Upper lobe of left lung (tissue), 4 donors: ENCODE measurements around the gene RASAL1.

Experiments used
- POLR2A ChIP-seq, 4 donors: fragments of 450-650 bp; IDR thresholded peaks; one replicate each; pipeline ENCODE4 v1.5.1; 2016 to 2017; ENCODE audit warnings: antibody characterized with exemption in 4 of 4, mild to moderate bottlenecking in 2 of 4
- TF ChIP-seq, protein P1 (sequence below), 6 experiments: fragments of 450-650 bp in 4 of 6; fragments of 200-600 bp in 2 of 6; sonication (generic) in 2 of 6; IDR thresholded peaks; one replicate each; pipeline ENCODE4 v1.5.1; 2016 to 2019; ENCODE audit warnings: antibody characterized with exemption in 6 of 6

DNA sequence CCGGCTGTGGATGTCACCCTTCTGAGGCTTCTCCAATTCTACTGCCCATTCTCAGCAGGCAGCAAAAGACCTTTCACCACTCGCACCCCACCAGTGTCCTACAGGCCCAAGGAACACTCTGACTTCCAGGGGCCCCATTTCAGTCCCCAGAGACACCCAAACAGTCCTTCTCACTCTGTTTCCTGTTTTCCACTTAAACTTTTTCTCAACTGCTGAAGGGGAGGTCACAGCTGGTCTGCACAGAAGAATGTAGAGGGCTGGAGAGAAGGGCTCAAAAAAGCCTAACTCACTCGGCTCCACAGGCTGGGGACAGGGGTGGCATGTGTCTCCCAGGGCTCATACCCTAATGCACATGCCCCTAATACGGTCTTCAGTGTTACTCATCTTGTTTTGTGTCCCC lies 83.2 kb downstream of the RASAL1 start:
- no peak for TF ChIP-seq POLR2A (IDR thresholded peaks at IDR 0.05)
- TF ChIP-seq, protein P1, sequence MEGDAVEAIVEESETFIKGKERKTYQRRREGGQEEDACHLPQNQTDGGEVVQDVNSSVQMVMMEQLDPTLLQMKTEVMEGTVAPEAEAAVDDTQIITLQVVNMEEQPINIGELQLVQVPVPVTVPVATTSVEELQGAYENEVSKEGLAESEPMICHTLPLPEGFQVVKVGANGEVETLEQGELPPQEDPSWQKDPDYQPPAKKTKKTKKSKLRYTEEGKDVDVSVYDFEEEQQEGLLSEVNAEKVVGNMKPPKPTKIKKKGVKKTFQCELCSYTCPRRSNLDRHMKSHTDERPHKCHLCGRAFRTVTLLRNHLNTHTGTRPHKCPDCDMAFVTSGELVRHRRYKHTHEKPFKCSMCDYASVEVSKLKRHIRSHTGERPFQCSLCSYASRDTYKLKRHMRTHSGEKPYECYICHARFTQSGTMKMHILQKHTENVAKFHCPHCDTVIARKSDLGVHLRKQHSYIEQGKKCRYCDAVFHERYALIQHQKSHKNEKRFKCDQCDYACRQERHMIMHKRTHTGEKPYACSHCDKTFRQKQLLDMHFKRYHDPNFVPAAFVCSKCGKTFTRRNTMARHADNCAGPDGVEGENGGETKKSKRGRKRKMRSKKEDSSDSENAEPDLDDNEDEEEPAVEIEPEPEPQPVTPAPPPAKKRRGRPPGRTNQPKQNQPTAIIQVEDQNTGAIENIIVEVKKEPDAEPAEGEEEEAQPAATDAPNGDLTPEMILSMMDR (IDR thresholded peaks at IDR 0.05), result no peak
